Activated B cell treated with CpG ODN at 0.5 μM for 24 hours (primary cell): ENCODE measurements around the gene B3GAT1. TPM values are rescaled to one million over a fixed set of nuclear protein-coding genes. Genes with fewer than 3 reads are reported as not detected.

Source experiments
- ATAC-seq: fragments of 200-7000 bp; cut with Tn5 transposase; one replicate; pipeline ENCODE4 v1.10.0; 2021; ENCODE audit warnings: low read depth, mild to moderate bottlenecking, moderate library complexity
- CTCF ChIA-PET: fragments of 350-600 bp; sonication (Branson Sonifier 250); formaldehyde crosslinking; loops from one replicate; lab custom pipeline; 2021; ENCODE audit warnings: antibody characterized with exemption; lab: Charles Lee
- POLR2A ChIA-PET: fragments of 350-600 bp; sonication (Branson Sonifier 250); formaldehyde crosslinking; loops from one replicate; lab custom pipeline; 2021; ENCODE audit warnings: antibody characterized with exemption; lab: Charles Lee
- DNase-seq: peaks from one replicate; pipeline ENCODE4 v3.0.0; 2022
- H3K27ac Mint-ChIP-seq: one replicate; pipeline ENCODE4 v1.8.0; 2020; ENCODE audit warnings: mixed read lengths
- H3K27me3 Mint-ChIP-seq: one replicate; pipeline ENCODE4 v1.8.0; 2021; ENCODE audit warnings: mixed read lengths
- H3K36me3 Mint-ChIP-seq: one replicate; pipeline ENCODE4 v1.8.0; 2021; ENCODE audit warnings: low read depth, mixed read lengths
- H3K4me1 Mint-ChIP-seq: one replicate; pipeline ENCODE4 v1.8.0; 2021; ENCODE audit warnings: mixed read lengths
- H3K4me3 Mint-ChIP-seq: one replicate; pipeline ENCODE4 v1.8.0; 2020; ENCODE audit warnings: mild to moderate bottlenecking, mixed read lengths
- H3K9me3 Mint-ChIP-seq: one replicate; pipeline ENCODE4 v1.8.0; 2020; ENCODE audit warnings: mixed read lengths
- intact Hi-C: fragments of 100-400 bp; cut with micrococcal nuclease; formaldehyde crosslinking; loops from one replicate; pipeline ENCODE4 v1.15.1; 2024
- total RNA-seq: library from RNA; stranded (reverse); gene quantifications from 2 replicates; pipeline ENCODE4 v1.2.3, GENCODE V29; 2022
- TF ChIP-seq, protein P1 (sequence below): fragments of 200-600 bp; IDR thresholded peaks from one replicate; pipeline ENCODE4 v1.8.0; 2022; ENCODE audit warnings: antibody characterized with exemption, mild to moderate bottlenecking

Gene B3GAT1
- total RNA-seq, 1 donor from 2014 or later: not detected

DNA sequence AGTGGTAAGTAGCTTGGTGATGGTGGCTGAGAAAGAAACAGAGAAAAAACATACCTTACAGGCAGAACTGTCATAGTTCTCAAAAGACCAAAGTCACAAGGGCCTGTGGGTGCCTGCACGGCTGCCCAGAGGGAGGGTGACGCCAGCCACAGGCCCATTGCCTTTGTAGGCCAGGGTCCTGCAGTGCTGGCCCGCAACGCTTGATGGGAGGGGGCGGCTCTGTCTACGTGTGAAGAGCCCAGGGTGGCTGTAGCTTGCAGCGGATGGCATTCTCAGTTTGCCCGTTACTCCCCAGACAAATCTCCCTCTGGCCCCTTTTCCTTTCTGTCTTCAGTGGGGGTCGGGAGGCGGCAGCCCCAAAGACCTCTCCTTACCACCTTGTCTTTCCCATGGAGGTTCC is 24.7 kb upstream of the B3GAT1 start:
- DNase-seq (no peak), ATAC-seq (no peak)
- Mint-ChIP-seq H3K27me3 (peaks cover 4% of the 10 kb centered on the region), H3K4me3 (no peak overlapping the region), H3K9me3 (no peaks in the 10 kb centered on the region), H3K4me1 (no peaks in the 10 kb centered on the region), H3K27ac (no peak overlapping the region), H3K36me3 (no peaks in the 10 kb centered on the region)
- intact Hi-C loops: no loop called here
- ChIA-PET POLR2A (no interaction called here), CTCF (no interaction called here)
- TF ChIP-seq, protein P1, sequence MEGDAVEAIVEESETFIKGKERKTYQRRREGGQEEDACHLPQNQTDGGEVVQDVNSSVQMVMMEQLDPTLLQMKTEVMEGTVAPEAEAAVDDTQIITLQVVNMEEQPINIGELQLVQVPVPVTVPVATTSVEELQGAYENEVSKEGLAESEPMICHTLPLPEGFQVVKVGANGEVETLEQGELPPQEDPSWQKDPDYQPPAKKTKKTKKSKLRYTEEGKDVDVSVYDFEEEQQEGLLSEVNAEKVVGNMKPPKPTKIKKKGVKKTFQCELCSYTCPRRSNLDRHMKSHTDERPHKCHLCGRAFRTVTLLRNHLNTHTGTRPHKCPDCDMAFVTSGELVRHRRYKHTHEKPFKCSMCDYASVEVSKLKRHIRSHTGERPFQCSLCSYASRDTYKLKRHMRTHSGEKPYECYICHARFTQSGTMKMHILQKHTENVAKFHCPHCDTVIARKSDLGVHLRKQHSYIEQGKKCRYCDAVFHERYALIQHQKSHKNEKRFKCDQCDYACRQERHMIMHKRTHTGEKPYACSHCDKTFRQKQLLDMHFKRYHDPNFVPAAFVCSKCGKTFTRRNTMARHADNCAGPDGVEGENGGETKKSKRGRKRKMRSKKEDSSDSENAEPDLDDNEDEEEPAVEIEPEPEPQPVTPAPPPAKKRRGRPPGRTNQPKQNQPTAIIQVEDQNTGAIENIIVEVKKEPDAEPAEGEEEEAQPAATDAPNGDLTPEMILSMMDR: no peak

DNA sequence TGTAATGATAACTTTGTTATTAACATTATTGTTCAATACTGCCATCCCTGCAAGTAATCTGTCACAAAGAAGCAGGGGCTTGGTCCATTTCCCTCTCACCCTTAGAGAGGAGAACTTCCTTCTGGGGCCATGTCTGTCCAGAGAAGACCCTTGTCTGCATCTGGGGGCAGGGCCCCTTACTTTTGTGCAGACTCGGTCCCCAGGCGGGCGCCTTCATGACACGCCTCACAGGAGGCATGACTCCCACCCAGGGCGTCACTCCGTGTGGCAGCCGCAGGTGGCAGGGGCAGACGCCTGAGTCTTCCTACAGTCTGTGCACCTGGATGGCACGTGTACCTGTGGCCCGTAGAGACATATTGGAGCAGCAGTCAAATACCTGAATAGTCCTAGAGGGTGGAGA is 21.8 kb upstream of the B3GAT1 start:
- Mint-ChIP-seq H3K36me3 (no peaks in the 10 kb centered on the region), H3K27me3 (peaks cover 4% of the 10 kb centered on the region), H3K9me3 (no peaks in the 10 kb centered on the region), H3K27ac (no peak overlapping the region), H3K4me1 (no peaks in the 10 kb centered on the region), H3K4me3 (no peak overlapping the region)
- ATAC-seq: no peak
- POLR2A ChIA-PET: no interaction called here
- CTCF ChIA-PET: no interaction called here
- TF ChIP-seq, protein P1: no peak
- DNase-seq: no peak
- intact Hi-C loops: no loop called here

DNA sequence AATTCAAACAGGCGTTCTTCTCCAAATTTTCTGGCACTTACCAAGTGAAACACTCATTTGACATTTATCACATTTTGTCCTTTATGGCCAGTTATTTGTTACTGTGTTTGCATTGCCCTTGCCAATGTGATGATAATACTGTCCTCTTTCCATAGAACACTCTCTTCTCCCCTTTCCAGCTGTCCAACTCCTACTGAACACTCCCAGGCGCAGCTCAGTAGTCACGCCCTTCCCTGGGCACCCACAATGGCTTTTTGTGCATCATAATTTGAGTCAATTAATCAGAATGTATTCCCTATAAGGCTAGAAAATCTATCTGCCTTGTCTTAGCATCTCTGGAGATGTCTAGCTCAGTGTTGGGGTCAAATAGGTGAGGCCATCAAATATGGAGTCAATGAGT is 21.2 kb upstream of the B3GAT1 start:
- Mint-ChIP-seq H3K9me3 (no peaks in the 10 kb centered on the region), H3K27ac (no peak overlapping the region), H3K4me1 (no peaks in the 10 kb centered on the region), H3K36me3 (no peaks in the 10 kb centered on the region), H3K4me3 (no peak overlapping the region), H3K27me3 (peaks cover 4% of the 10 kb centered on the region)
- intact Hi-C loops: no loop called here
- DNase-seq (no peak), ATAC-seq (no peak)
- CTCF ChIA-PET: no interaction called here
- TF ChIP-seq, protein P1: no peak
- POLR2A ChIA-PET: no interaction called here

DNA sequence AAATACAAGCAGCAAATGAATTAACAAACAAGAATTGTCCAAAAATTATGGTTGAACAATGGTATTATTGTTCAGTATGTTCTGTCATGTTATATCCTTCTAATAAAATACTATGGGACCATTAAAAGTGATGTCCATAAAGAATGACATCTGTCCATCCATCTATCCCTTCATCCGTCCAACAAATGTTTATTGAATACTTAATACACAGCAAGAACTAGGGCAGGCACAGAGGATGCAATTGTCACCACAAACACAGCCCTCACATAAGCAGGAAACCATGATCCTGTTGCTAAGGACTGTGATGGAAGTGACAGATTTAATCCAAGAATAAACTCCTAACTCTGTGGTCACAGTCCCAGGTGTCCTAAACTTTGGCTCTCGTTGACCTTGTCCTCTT is 20.7 kb upstream of the B3GAT1 start:
- ChIA-PET POLR2A (no interaction called here), CTCF (no interaction called here)
- no peak overlapping the region for H3K4me3 Mint-ChIP-seq
- no peak for DNase-seq
- H3K4me1 Mint-ChIP-seq: no peaks in the 10 kb centered on the region
- no peaks in the 10 kb centered on the region for H3K9me3 Mint-ChIP-seq
- H3K36me3 Mint-ChIP-seq: no peaks in the 10 kb centered on the region
- TF ChIP-seq, protein P1: no peak
- peaks cover 4% of the 10 kb centered on the region for H3K27me3 Mint-ChIP-seq
- H3K27ac Mint-ChIP-seq: no peak overlapping the region
- intact Hi-C loops: no loop called here
- no peak for ATAC-seq

DNA sequence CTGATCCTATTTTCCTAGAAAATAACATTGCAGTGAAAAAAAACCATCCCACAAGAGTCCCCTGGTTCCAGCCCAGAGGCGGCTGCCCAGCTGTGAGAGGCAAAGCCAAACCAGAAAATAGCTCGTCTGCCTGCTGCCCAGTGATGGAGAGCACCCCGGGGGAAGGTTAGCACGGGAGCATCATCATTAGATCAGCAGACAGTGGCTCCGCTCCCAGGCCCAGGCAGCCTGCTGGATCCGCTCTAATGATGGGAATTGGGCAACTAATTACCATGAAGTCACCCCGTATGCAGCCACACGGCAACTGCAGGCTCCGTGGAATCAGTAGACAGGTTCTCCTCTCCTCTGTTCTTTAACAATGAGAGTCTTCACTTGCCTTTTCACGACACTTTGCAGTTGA is 17.1 kb upstream of the B3GAT1 start:
- CTCF ChIA-PET: no interaction called here
- Mint-ChIP-seq H3K27ac (no peak overlapping the region), H3K4me3 (no peak overlapping the region), H3K9me3 (no peaks in the 10 kb centered on the region), H3K27me3 (peaks cover 3% of the 10 kb centered on the region), H3K4me1 (no peaks in the 10 kb centered on the region), H3K36me3 (no peaks in the 10 kb centered on the region)
- intact Hi-C loops: no loop called here
- DNase-seq (no peak), ATAC-seq (no peak)
- TF ChIP-seq, protein P1: no peak
- POLR2A ChIA-PET: no interaction called here
